D341Med (cell line): ENCODE measurements around the gene CKAP2L.
"Not testable (repeated sequence)": the region's sequence is repeated elsewhere in the genome, so short reads cannot be mapped to it uniquely, and the experiment has no call there.

Experiments used
- DNase-seq: peaks from one replicate; pipeline ENCODE4 v3.0.0; 2012; ENCODE audit warnings: low spot score

CKAP2L gene

DNA sequence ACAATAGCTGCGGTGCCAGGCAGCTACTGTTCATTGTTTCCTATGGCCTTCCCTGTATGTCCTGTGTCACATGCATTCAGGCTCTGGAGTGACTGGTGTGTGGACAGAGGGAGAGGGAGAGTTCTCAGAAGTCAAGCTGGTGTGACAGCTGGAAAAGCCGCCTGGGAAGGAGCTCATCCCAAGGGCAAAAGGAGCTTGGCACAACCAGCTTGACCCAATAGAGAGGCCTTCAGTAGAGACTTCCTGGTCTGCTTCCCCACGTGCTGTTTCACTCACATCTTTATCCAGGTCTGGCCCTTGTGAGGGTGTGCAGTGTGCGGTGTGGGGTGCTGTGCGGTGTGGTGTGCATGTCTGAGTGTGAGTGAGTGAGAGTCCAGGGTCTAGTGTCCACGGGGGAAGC lies 54.7 kb downstream of the CKAP2L start:
- DNase-seq = no peak

GRCh38 chr2:112708968-112709367 lies 55.4 kb downstream of the CKAP2L start:
- DNase-seq = no peak

DNA sequence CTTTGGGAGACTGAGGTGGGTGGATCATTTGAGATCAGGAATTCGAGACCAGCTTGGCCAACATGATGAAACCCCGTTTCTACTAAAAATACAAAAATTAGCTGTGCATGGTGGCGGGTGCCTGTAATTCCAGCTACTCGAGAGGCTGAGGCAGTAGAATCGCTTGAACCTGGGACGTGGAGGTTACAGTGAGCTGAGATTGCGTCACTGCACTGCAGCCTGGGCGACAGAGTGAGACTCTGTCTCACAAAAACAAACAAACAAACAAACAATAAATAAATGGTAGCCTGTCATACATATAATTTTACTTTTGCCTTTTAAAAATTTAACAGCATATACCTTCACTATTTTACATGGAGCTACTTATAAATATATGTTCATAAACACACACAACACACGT lies 57.5 kb downstream of the CKAP2L start:
- not testable (repeated sequence) for DNase-seq

DNA sequence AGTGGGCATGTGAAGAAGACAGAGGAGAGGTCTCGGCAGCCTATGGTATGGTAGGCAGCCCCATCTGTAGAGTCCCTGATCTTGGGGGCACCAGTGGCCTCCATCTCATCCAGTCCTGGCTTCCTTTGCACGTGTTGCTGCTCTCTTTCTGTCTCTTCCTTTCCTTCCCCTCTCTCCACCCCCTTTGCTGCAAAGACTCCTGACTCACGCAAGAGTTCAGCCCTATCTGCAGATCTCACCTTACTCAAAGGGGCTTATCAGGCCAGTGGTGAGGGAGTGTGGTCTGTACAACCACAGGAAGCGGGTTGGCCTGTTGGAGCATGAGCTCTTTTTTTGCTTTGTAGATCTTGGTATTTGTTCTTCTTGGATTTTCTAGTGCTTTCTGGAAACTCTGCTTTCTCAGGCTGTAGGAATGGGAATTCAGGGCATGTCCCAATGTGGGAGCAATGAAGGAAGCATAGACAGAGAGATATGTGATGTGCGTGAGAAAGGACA lies 58.2 kb downstream of the CKAP2L start:
- DNase-seq = no peak

DNA sequence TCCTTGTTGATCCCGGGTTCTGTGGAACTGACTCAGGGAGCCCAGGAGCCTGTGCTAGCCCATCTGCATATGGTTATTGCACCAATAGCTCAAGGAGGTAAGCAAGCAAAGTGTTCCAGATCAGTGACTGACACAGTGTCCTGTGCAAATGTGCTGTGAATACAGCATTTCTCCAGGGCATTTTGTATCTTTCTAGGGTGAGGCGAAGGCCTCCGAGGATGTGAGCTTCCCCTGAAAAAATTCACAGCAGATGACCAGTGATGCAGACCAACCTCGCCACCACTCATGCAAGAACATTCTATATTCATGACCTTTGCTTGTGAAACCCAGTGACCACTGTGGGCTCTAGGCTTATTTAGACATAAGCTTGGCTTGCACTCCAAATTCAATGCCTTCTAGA lies 58.8 kb downstream of the CKAP2L start:
- no peak for DNase-seq

DNA sequence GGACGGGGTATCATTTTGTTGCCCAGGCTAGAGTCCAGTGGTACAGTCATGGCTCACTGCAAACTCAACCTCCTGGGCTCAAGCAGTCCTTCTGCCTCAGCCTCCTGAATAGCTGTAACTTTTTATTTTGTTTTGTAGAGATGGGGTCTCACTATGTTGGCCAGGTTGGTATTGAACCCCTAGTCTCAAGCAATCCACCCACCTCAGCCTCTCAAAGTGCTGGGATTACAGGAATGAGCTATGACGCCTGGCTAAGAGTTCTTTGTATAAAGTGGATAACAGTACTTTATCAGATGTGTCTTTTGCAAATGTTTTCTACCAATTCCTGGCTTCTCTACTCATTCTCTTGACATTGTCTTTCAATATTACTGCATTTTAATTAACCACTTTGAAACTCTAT lies 60.7 kb downstream of the CKAP2L start:
- DNase-seq = no peak

DNA sequence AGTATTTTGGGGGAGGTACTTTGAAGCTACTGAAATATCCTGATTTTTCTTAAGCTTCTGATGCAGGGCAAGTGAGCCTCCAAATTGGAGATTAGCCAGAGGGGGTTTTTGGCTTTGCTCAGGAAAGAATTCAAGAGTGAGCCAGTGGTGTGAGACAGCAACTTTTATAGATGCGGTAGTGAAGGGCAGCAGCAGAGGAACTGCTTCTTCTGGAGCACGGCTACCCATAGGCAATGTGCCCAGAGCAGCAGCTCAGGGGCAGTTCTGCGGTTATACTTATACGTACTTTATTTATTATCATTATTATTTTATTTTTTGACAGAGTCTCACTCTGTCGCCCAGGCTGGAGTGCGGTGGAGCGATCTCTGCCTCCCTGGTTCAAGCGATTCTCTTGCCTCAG lies 63.4 kb downstream of the CKAP2L start:
- no peak for DNase-seq

- DNase-seq = no peak
These were observed 64.3 kb downstream of the CKAP2L start for GRCh38 chr2:112699984-112700667.

- DNase-seq = no peak
These were observed 65.4 kb downstream of the CKAP2L start for GRCh38 chr2:112698834-112699515.

DNA sequence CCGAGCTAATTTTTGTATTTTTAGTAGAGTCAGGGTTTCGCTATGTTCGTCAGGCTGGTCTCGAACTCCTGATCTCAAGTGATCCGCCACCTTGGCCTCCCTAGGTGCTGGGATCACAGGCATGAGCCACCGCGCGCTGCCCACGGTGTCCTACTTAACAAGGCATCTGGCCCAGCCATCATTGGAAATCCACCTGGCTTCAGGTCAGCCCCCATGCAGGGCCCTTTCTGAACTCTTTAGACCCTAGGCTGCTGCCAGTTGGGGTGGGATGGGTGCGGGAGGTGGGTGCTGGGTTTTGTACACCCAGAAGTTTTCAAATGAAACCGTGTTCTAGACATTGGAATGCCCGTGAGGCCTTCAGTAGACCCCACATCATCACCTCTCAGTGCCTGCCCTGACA lies 70.2 kb downstream of the CKAP2L start:
- no peak for DNase-seq

DNA sequence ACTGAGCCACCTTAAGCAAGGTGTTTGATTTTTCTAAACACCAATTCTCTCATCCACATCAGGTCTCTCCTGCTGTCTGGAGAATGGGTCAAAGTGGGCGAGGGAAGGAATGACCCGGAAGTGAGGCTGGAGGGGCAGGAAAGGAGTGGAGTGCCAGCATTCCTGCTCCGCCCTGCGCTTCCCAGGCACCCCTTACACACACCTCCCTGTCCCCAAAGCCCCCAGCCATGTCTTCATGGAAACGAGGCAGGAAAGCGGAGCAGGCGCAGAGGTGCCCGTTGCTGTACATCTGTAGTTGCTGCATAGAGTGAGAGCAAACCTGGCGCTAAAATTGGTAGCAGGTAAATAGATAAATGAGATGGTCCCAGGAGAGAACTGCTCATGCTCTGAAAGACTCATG lies 70.8 kb downstream of the CKAP2L start:
- no peak for DNase-seq

GRCh38 chr2:112692918-112693317 lies 71.5 kb downstream of the CKAP2L start:
- DNase-seq = no peak

GRCh38 chr2:112692495-112692911 lies 71.9 kb downstream of the CKAP2L start:
- no peak for DNase-seq

DNA sequence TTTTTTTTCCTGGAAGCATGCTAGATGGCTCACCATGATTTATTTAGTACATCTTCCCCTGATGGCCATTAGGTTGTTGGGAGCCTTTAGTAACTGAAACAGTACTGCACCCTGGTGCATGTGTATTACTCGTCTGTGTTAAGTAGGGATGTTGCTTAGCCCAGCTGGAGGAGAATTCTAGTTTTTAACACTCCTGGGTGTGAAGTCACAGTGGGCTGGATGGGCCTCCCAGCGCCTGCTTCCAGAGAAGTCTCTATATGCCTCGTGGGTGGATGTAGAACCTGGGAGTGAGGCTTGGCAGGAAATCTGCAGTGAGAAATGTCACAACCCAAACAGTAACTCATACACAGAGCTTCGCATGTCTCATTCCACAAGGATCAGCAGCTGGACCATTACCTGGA lies 72.5 kb downstream of the CKAP2L start:
- DNase-seq = no peak

GRCh38 chr2:112690853-112691401 lies 73.5 kb downstream of the CKAP2L start:
- peak; percentile 83 for DNase-seq

- DNase-seq = no peak
These were observed 76.1 kb downstream of the CKAP2L start for GRCh38 chr2:112688086-112688880.

DNA sequence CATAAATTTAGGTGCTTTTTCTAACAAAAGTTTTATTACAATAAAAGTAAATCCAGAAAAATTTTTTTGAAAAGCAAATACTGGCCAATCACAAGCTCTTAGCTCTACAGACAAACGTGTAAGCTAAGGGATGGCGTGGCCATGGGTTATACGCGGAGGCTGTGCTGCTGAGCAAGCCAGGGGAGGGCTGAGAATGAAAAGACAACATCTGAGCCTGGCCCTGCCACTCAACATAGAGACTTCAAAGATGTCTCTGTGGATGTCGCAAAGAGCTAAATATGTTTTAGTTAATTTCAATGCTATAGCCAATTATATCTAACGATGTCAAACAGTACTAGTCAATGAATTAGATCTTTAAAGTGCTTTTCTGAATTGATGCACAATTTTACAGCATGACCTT lies 76.9 kb downstream of the CKAP2L start:
- no peak for DNase-seq
